GM18517 (cell line): ENCODE measurements around the gene STYXL1.
A peak's percentile ranks its signal among the peaks of the same experiment; 100 is the strongest.

Experiments used
- ATAC-seq: cut with Tn5 transposase; IDR thresholded peaks from one replicate; pipeline ENCODE4 v1.9.1; 2021; ENCODE audit warnings: mild to moderate bottlenecking, moderate library complexity; ENCODE audit not compliant: unreplicated experiment

Gene STYXL1

GRCh38 chr7:75994388-75995051 lies 53.3 kb downstream of the STYXL1 start, which contains the start of gene TMEM120A:
Gene TMEM120A, minus strand, starts transcription at chr7:75994595. Its CDS starts 25 bp downstream, at chr7:75994570.
- peak; percentile 78 for ATAC-seq

GRCh38 chr7:75993689-75994387 lies 54.0 kb downstream of the STYXL1 start:
- peak; percentile 6 for ATAC-seq

GRCh38 chr7:75992083-75992755 lies 55.6 kb downstream of the STYXL1 start:
- no peak for ATAC-seq

- ATAC-seq = no peak
These were observed 56.2 kb downstream of the STYXL1 start for GRCh38 chr7:75991531-75992082.

- no peak for ATAC-seq
These were observed 58.1 kb downstream of the STYXL1 start for GRCh38 chr7:75989500-75990388.

GRCh38 chr7:75988568-75989499 lies 59.0 kb downstream of the STYXL1 start:
- no peak for ATAC-seq

GRCh38 chr7:75987805-75988567 lies 59.8 kb downstream of the STYXL1 start:
- ATAC-seq = no peak

- ATAC-seq = no peak
These were observed 60.6 kb downstream of the STYXL1 start for GRCh38 chr7:75987026-75987804.

- no peak for ATAC-seq
These were observed 61.5 kb downstream of the STYXL1 start for GRCh38 chr7:75986147-75986781.

- no peak for ATAC-seq
These were observed 62.2 kb downstream of the STYXL1 start for GRCh38 chr7:75985518-75986146.

GRCh38 chr7:75985009-75985517 lies 62.7 kb downstream of the STYXL1 start:
- no peak for ATAC-seq

GRCh38 chr7:75984130-75985008 lies 63.4 kb downstream of the STYXL1 start:
- ATAC-seq = no peak

- no peak for ATAC-seq
These were observed 64.2 kb downstream of the STYXL1 start for GRCh38 chr7:75983471-75984129.

- ATAC-seq = no peak
These were observed 65.3 kb downstream of the STYXL1 start for GRCh38 chr7:75982306-75983064.
